ENCODE measurements around the gene HOXA6. TPM values are rescaled to one million over a fixed set of nuclear protein-coding genes. Genes with fewer than 3 reads are reported as not detected.

HOXA6 gene
- total and polyA plus RNA-seq, 10 of the 15 experiments (the other 5 are each of a cell fraction or from before 2014, with no cell fraction given), result 0.08 TPM; not detected in 9

DNA sequence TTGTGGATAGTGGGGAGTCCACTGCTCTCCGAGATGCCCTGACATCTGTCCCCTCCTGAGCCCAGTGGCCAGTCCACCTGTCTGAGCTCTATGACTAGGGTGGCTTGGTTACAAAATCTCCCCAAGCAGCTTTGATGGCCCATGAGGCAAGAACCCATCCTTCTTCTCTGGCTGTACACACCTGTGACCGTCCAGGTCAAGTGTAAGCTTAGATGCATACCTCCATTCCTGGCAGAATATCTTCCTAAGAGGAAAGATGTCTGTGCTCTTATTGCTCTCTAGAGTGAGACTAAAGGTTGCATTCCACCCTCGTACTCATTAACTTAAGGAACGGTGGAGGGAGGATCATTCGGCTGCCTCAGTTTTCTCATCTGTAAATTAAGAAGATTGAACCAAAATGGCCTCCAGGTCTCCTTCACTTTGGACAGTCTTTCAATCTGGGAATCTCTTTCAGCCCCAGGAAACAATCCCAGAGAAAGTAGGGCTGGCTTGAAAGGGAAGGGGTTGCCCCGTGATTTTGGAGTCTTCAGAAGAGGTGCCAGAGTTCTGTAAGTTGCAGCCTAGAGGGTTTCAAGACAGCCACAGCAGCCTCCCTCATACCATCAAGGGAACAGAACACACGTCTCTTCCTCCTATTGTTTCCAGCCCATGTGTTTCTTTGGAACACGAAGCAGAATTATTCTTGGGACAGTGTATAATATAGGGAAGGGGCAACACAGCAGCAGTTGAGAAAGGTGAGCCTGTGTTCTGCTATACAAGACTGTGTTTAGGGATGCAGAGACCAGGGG is 22.5 kb downstream of the HOXA6 start (continued):
- TF ChIP-seq ZBTB40 (IDR thresholded peaks at IDR 0.05; ENCODE audit: borderline replicate concordance) (no peak), ZZZ3 (IDR thresholded peaks at IDR 0.05; ENCODE audit: control insufficient read depth, insufficient read length, low read depth) (no peak), CREB1 (IDR thresholded peaks at IDR 0.05; ENCODE audit: low read depth) (no peak), PML (IDR thresholded peaks at IDR 0.05; ENCODE audit: low read length) (no peak)
- TF ChIP-seq, protein P1, sequence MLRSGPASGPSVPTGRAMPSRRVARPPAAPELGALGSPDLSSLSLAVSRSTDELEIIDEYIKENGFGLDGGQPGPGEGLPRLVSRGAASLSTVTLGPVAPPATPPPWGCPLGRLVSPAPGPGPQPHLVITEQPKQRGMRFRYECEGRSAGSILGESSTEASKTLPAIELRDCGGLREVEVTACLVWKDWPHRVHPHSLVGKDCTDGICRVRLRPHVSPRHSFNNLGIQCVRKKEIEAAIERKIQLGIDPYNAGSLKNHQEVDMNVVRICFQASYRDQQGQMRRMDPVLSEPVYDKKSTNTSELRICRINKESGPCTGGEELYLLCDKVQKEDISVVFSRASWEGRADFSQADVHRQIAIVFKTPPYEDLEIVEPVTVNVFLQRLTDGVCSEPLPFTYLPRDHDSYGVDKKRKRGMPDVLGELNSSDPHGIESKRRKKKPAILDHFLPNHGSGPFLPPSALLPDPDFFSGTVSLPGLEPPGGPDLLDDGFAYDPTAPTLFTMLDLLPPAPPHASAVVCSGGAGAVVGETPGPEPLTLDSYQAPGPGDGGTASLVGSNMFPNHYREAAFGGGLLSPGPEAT (IDR thresholded peaks at IDR 0.05; ENCODE audit: low read depth), result no peak

Measured in GM12878 (cell line).